Keratinocyte (primary cell): ENCODE results near the gene SPAG9. TPM values are rescaled to one million over a fixed set of nuclear protein-coding genes. Genes with fewer than 3 reads are reported as not detected.

Experiments
- DNase-seq: peaks from one replicate; pipeline ENCODE4 v3.0.0-alpha.2; 2011; ENCODE audit warnings: low read depth, missing footprints, low spot score
- FAIRE-seq: peaks from 2 replicates; lab custom pipeline; 2011; peaks lifted over from hg19 to GRCh38; lab: Jason Lieb, UNC
- H2AFZ ChIP-seq: 2 replicates; pipeline ENCODE4 v1.6.0; 2012; ENCODE audit warnings: low read length, control low read depth, inconsistent platforms; ENCODE audit not compliant: control insufficient read depth
- H3K27ac ChIP-seq: 2 replicates; pipeline ENCODE4 v1.5.1; 2011; ENCODE audit warnings: low read length; ENCODE audit not compliant: control insufficient read depth, insufficient read depth
- H3K27me3 ChIP-seq: 3 replicates; pipeline ENCODE4 v1.6.0; 2011; ENCODE audit warnings: low read length; ENCODE audit not compliant: control insufficient read depth, insufficient read depth; ENCODE audit errors: extremely low read depth
- H3K36me3 ChIP-seq, 2 experiments: 2 replicates in 1 of 2; 3 replicates in 1 of 2; pipeline ENCODE4 v1.5.1; 2011; ENCODE audit warnings: low read length in 2 of 2, mild to moderate bottlenecking in 1 of 2; ENCODE audit not compliant: control insufficient read depth in 2 of 2, insufficient read depth in 2 of 2; ENCODE audit errors: extremely low read depth in 1 of 2
- H3K4me1 ChIP-seq: 3 replicates; pipeline ENCODE4 v1.5.1; 2011; ENCODE audit warnings: low read length; ENCODE audit not compliant: control insufficient read depth, insufficient read depth; ENCODE audit errors: extremely low read depth
- H3K4me2 ChIP-seq: 3 replicates; pipeline ENCODE4 v1.6.0; 2011; ENCODE audit warnings: low read depth, low read length; ENCODE audit not compliant: control insufficient read depth, insufficient read depth; ENCODE audit errors: extremely low read depth
- H3K4me3 ChIP-seq, 3 experiments: fragments of 200-600 bp in 1 of 3; sonication (generic) in 1 of 3; 2 replicates in 2 of 3; 3 replicates in 1 of 3; pipeline ENCODE4 v1.5.1; 2011 to 2016; ENCODE audit warnings: low read length in 3 of 3, mild to moderate bottlenecking in 3 of 3, control low read depth in 2 of 3, inconsistent platforms in 1 of 3, low read depth in 1 of 3, mixed read lengths in 1 of 3, mixed run types in 1 of 3, moderate library complexity in 1 of 3; ENCODE audit not compliant: control insufficient read depth in 2 of 3, insufficient read depth in 2 of 3; ENCODE audit errors: extremely low read depth in 1 of 3
- H3K79me2 ChIP-seq: 2 replicates; pipeline ENCODE4 v1.6.0; 2012; ENCODE audit warnings: low read length; ENCODE audit not compliant: control insufficient read depth, insufficient read depth
- H3K9ac ChIP-seq: 3 replicates; pipeline ENCODE4 v1.6.0; 2011; ENCODE audit warnings: low read length; ENCODE audit not compliant: control insufficient read depth, insufficient read depth; ENCODE audit errors: extremely low read depth
- H3K9me1 ChIP-seq: 3 replicates; pipeline ENCODE4 v1.6.0; 2011; ENCODE audit warnings: low read length; ENCODE audit not compliant: control insufficient read depth, insufficient read depth; ENCODE audit errors: extremely low read depth
- H3K9me3 ChIP-seq: 2 replicates; pipeline ENCODE4 v1.5.1; 2012; ENCODE audit warnings: low read depth, low read length; ENCODE audit not compliant: control insufficient read depth
- H4K20me1 ChIP-seq: 3 replicates; pipeline ENCODE4 v1.6.0; 2011; ENCODE audit warnings: low read length; ENCODE audit not compliant: control insufficient read depth, insufficient read depth; ENCODE audit errors: extremely low read depth
- EZH2 ChIP-seq: IDR thresholded peaks from one replicate; pipeline ENCODE4 v1.6.1; 2012; ENCODE audit warnings: inconsistent platforms, mild to moderate bottlenecking, low read length, moderate library complexity
- dilution Hi-C: fragments of 300-500 bp; cut with MboI; formaldehyde crosslinking; loops from one replicate; pipeline ENCODE4 v1.7.0; 2020; ENCODE audit warnings: low sequenced_read_pairs; ENCODE audit not compliant: extremely low pct_ligation_motif_present
- polyA plus RNA-seq, 5 experiments: library from polyadenylated mRNA; depleted of rRNA in 3 of 5; stranded (reverse) in 3 of 5; stranded (forward) in 1 of 5; unstranded in 1 of 5; fragments of >200 nt; gene quantifications; 1 replicate in 1 of 5; 2 replicates in 3 of 5; 3 replicates in 1 of 5; pipeline versions ENCODE4 v1.2.1 to v1.2.3, GENCODE V29; 2011 to 2012; ENCODE audit warnings: missing spikeins in 2 of 5, low read depth in 1 of 5, low replicate concordance in 1 of 5
- TF ChIP-seq, protein P1 (sequence below), 3 experiments: IDR thresholded peaks in 1 of 3; conservative IDR thresholded peaks in 1 of 3; optimal IDR thresholded peaks in 1 of 3; 2 replicates in 2 of 3; 3 replicates in 1 of 3; pipeline versions ENCODE3 to v1.5.1; 2011; ENCODE audit warnings: low read length in 3 of 3, mild to moderate bottlenecking in 3 of 3, moderate library complexity in 2 of 3, control low read depth in 1 of 3, inconsistent platforms in 1 of 3; ENCODE audit not compliant: insufficient read depth in 2 of 3; ENCODE audit errors: extremely low read depth in 1 of 3

SPAG9 gene
- polyA plus RNA-seq, 1 donor (not counting 4 experiments of a cell fraction or from before 2014, with no cell fraction given): 43.1 TPM

DNA sequence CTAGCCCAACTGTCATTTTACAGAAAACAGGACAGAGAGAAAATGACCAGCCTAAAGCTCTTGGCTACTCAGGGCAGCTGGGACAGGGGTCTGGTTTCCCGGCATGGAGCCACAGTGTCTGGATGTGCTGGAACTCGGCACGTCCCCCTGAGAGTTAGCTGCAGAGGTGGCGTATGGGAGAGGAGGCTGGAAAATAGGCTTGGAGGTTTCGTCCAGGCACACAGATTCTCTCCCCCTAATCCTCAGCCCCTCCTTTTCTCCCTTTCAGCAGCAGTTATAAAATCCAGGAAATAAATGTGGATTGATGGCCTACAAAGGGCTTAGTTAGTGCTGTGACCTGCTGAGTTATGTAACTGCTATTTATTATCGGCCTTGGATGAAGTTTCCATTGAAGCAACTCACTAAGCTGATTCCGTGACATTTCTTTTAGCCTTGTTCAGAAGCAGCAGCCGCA is 165.0 kb downstream of the SPAG9 start:
- peaks cover 2 to 3% of the 10 kb centered on the region in 2 experiments for H3K36me3 ChIP-seq
- no peak overlapping the region for H2AFZ ChIP-seq
- H3K9me1 ChIP-seq: no peaks in the 10 kb centered on the region
- no peak overlapping the region for H3K9ac ChIP-seq
- no peak overlapping the region for H3K4me3 ChIP-seq
- peaks cover 42% of the 10 kb centered on the region for H3K4me1 ChIP-seq
- DNase-seq (no peak), FAIRE-seq (no peak)
- H3K27me3 ChIP-seq: no peaks in the 10 kb centered on the region
- dilution Hi-C loops: loop anchor here (25.0 kb wide), 1 partner anchor 93 kb away; the partner anchor contains the start of gene TOB1
- no peak overlapping the region for H3K27ac ChIP-seq
- H3K9me3 ChIP-seq: no peaks in the 10 kb centered on the region
- TF ChIP-seq, protein P1, sequence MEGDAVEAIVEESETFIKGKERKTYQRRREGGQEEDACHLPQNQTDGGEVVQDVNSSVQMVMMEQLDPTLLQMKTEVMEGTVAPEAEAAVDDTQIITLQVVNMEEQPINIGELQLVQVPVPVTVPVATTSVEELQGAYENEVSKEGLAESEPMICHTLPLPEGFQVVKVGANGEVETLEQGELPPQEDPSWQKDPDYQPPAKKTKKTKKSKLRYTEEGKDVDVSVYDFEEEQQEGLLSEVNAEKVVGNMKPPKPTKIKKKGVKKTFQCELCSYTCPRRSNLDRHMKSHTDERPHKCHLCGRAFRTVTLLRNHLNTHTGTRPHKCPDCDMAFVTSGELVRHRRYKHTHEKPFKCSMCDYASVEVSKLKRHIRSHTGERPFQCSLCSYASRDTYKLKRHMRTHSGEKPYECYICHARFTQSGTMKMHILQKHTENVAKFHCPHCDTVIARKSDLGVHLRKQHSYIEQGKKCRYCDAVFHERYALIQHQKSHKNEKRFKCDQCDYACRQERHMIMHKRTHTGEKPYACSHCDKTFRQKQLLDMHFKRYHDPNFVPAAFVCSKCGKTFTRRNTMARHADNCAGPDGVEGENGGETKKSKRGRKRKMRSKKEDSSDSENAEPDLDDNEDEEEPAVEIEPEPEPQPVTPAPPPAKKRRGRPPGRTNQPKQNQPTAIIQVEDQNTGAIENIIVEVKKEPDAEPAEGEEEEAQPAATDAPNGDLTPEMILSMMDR (optimal IDR thresholded peaks at IDR 0.05 in 1 of 3, IDR thresholded peaks at IDR 0.05 in 1 of 3, conservative IDR thresholded peaks at IDR 0.05 in 1 of 3; ENCODE audit: extremely low read depth in 1 of 3, insufficient read depth in 2 of 3, low read length in 3 of 3): no peak
- TF ChIP-seq EZH2: no peak
- no peaks in the 10 kb centered on the region for H3K79me2 ChIP-seq
- no peak overlapping the region for H3K4me2 ChIP-seq
- H4K20me1 ChIP-seq: no peaks in the 10 kb centered on the region

DNA sequence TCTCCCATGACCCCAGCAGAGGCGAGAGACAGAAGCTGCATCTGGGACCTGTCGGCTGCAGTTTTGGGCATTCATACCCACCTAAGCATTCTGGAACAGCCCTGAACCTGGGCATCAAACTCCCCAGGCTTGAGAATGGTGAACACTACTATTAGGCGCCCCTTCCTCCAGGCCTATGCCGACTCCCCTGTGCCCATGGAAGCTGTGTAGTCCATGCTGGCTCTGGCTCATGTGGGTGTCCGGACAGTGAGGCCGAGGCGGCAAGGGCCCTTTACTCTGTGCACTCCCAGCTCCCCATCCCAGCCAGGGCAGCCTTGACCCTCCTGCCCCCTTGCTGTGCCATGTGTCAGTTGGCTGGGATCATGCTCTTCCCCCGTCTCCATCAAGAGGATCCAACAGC is 165.5 kb downstream of the SPAG9 start:
- Histone ChIP-seq H3K9me3 (no peaks in the 10 kb centered on the region), H3K27ac (no peak overlapping the region), H3K4me3 (no peak overlapping the region), H3K27me3 (no peaks in the 10 kb centered on the region), H3K9ac (no peak overlapping the region), H4K20me1 (no peaks in the 10 kb centered on the region), H3K4me2 (no peak overlapping the region), H3K9me1 (no peaks in the 10 kb centered on the region), H3K79me2 (no peaks in the 10 kb centered on the region), H3K36me3 (peaks cover 2 to 3% of the 10 kb centered on the region in 2 experiments), H2AFZ (no peak overlapping the region), H3K4me1 (peaks cover 47% of the 10 kb centered on the region)
- no peak for FAIRE-seq
- dilution Hi-C loops: loop anchor here (25.0 kb wide), 1 partner anchor 93 kb away; the partner anchor contains the start of gene TOB1
- no peak for TF ChIP-seq EZH2
- TF ChIP-seq, protein P1 (optimal IDR thresholded peaks at IDR 0.05 in 1 of 3, IDR thresholded peaks at IDR 0.05 in 1 of 3, conservative IDR thresholded peaks at IDR 0.05 in 1 of 3; ENCODE audit: extremely low read depth in 1 of 3, insufficient read depth in 2 of 3, low read length in 3 of 3): no peak
- DNase-seq: no peak
